Peyer's patch (tissue), 4 donors: Measurements from ENCODE around the gene CLN3.

ENCODE experiments used
- CTCF ChIP-seq, 6 experiments: fragments of 450-650 bp in 4 of 6; fragments of 200-600 bp in 2 of 6; sonication (generic) in 1 of 6; IDR thresholded peaks; one replicate each; pipeline ENCODE4 v1.5.1; 2017 to 2019; ENCODE audit warnings: antibody characterized with exemption in 6 of 6, mild to moderate bottlenecking in 3 of 6, moderate library complexity in 1 of 6
- POLR2A ChIP-seq, 2 donors: fragments of 450-650 bp; IDR thresholded peaks; one replicate each; pipeline ENCODE4 v1.5.1; 2017; ENCODE audit warnings: antibody characterized with exemption in 2 of 2, mild to moderate bottlenecking in 2 of 2, moderate library complexity in 2 of 2

- TF ChIP-seq CTCF (IDR thresholded peaks at IDR 0.05) (no peak), POLR2A (IDR thresholded peaks at IDR 0.05) (no peak)
Measured at GRCh38 chr16:28505489-28506137, 13.7 kb upstream of the CLN3 start.
